H1 (cell line): ENCODE results near the gene HDAC10. TPM values are rescaled to one million over a fixed set of nuclear protein-coding genes. Genes with fewer than 3 reads are reported as not detected.

Experiments used
- BACH1 ChIP-seq: IDR thresholded peaks from 2 replicates; pipeline ENCODE4 v1.6.1; 2012; ENCODE audit warnings: low read length, improper control_type of control experiment
- JUN ChIP-seq: IDR thresholded peaks from 2 replicates; pipeline ENCODE4 v1.6.1; 2011; ENCODE audit warnings: low read depth, mild to moderate bottlenecking, improper control_type of control experiment, low read length
- KDM5A ChIP-seq: fragments of 200-600 bp; IDR thresholded peaks from 2 replicates; pipeline ENCODE4 v1.7.1; 2012; ENCODE audit warnings: mild to moderate bottlenecking, low read length, inconsistent platforms, mixed read lengths
- POLR2A ChIP-seq, 2 experiments: IDR thresholded peaks; 1 replicate in 1 of 2; 2 replicates in 1 of 2; pipeline ENCODE4 v1.6.1; 2011; ENCODE audit warnings: low read depth in 2 of 2, low read length in 2 of 2, mild to moderate bottlenecking in 2 of 2; ENCODE audit errors: control extremely low read depth in 1 of 2
- RFX5 ChIP-seq: IDR thresholded peaks from 2 replicates; pipeline ENCODE4 v1.6.1; 2011; ENCODE audit warnings: low read depth, low read length, improper control_type of control experiment, borderline replicate concordance
- SRF ChIP-seq: IDR thresholded peaks from 2 replicates; pipeline ENCODE4 v1.6.1; 2011; ENCODE audit warnings: mild to moderate bottlenecking, low read depth, low read length, moderate library complexity
- TEAD4 ChIP-seq: IDR thresholded peaks from 2 replicates; pipeline ENCODE4 v1.6.1; 2012; ENCODE audit warnings: low read depth, low read length, inconsistent platforms, mixed read lengths
- polyA plus RNA-seq, 7 experiments: library from polyadenylated mRNA; depleted of rRNA in 3 of 7; stranded (reverse) in 5 of 7; unstranded in 2 of 7; fragments of >200 nt in 5 of 7; fragments of 200-250 nt in 2 of 7; gene quantifications; 1 replicate in 5 of 7; 2 replicates in 1 of 7; 4 replicates in 1 of 7; pipeline versions ENCODE4 v1.2.1 to v1.2.3, GENCODE V29; 2011 to 2013; ENCODE audit warnings: missing spikeins in 2 of 7, mixed read lengths in 2 of 7
- total RNA-seq: library from RNA; stranded (reverse); fragmentation: NEBNext Ultra II Directional; extraction: Animal tissue kit (Norgen Biotek cat#: 25700); gene quantifications from 2 replicates; pipeline ENCODE4 v1.2.1, GENCODE V29; 2021

HDAC10 gene
- total and polyA plus RNA-seq, 2 of the 8 experiments (the other 6 are each of a cell fraction or from before 2014, with no cell fraction given) = 11.2 to 26.4 TPM

- TF ChIP-seq POLR2A (IDR thresholded peaks at IDR 0.05; ENCODE audit: control extremely low read depth in 1 of 2, low read depth in 2 of 2, low read length in 2 of 2) = no peak
- TF ChIP-seq BACH1 = no peak
- no peak for TF ChIP-seq TEAD4
- TF ChIP-seq RFX5 = no peak
- TF ChIP-seq SRF = no peak
- TF ChIP-seq JUN = no peak
- no peak for TF ChIP-seq KDM5A
- TF ChIP-seq, all 59 proteins: peak for 6
Observed at GRCh38 chr22:50270666-50271394, 19.8 kb upstream of the HDAC10 start (continued).
